ENCODE data around the gene SRRM5.

DNA sequence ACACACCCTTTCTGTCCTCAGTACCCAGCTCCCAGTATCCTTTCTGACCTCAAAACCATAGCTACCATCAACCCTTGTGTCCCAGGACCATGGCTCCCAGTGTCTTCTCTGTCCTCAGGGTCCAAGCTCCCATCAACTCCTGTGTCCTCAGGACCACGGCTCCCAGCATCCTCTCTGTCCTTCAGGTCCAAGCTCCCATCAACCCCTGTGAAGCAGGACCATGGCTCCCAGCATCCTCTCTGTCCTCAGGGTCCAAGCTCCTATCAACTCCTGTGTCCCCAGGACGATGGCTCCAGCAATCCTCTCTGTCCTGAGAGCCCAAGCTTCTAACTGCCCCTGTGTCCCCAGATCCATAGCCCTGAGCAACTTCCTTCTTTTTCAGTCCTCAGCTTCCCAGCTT lies 29.4 kb downstream of the SRRM5 start:
- no peak for TF ChIP-seq CTCF (IDR thresholded peaks at IDR 0.05; ENCODE audit: poor library complexity)
- TF ChIP-seq EZH2 (IDR thresholded peaks at IDR 0.05; ENCODE audit: borderline replicate concordance): no peak

Measured in hepatocyte (in vitro differentiated cells).